ENCODE data around the gene TSPAN18. TPM values are rescaled to one million over a fixed set of nuclear protein-coding genes. Genes with fewer than 3 reads are reported as not detected.

Gene TSPAN18
- total RNA-seq, 4 donors from 2014 or later = 3.6 to 12.4 (median 8.2) TPM

- H3K27ac ChIP-seq = peak overlapping the region in 1 of 3 donors; percentile 59
- 64 to 66% methylated on average over 6 to 8 of the region's 8 CpGs for WGBS, 2 donors
- no peak overlapping the region for H3K4me3 ChIP-seq (replicated peaks in 1 of 3)
- TF ChIP-seq CTCF (IDR thresholded peaks at IDR 0.05) (no peak), POLR2A (IDR thresholded peaks at IDR 0.05) (no peak)
- intact Hi-C loops (cut with DNase I) = no loop called here
- no peaks in the 10 kb centered on the region for H3K9me3 ChIP-seq
- no peak for DNase-seq
- H3K4me1 ChIP-seq = peaks cover 19 to 37% of the 10 kb centered on the region in 2 donors
- H3K36me3 ChIP-seq = no peaks in the 10 kb centered on the region
- no peaks in the 10 kb centered on the region for H3K27me3 ChIP-seq
Observed at GRCh38 chr11:44833877-44834452, 107.2 kb downstream of the TSPAN18 start.

GRCh38 chr11:44834846-44835245 is 108.1 kb downstream of the TSPAN18 start:
- peaks cover 23 to 46% of the 10 kb centered on the region in 2 donors for H3K4me1 ChIP-seq

GRCh38 chr11:44835296-44835695 is 108.5 kb downstream of the TSPAN18 start:
- Histone ChIP-seq H3K27me3 (no peaks in the 10 kb centered on the region), H3K36me3 (no peaks in the 10 kb centered on the region), H3K27ac (peak overlapping the region in 1 of 3 donors; percentile 59), H3K4me3 (replicated peaks in 1 of 3) (no peak overlapping the region), H3K4me1 (peaks cover 27 to 50% of the 10 kb centered on the region in 2 donors), H3K9me3 (no peaks in the 10 kb centered on the region)
- no peak for DNase-seq
- intact Hi-C loops (cut with DNase I) = no loop called here
- WGBS, 2 donors = 77 to 87% methylated on average over 4 of the region's 4 CpGs
- TF ChIP-seq CTCF (IDR thresholded peaks at IDR 0.05) (no peak), POLR2A (IDR thresholded peaks at IDR 0.05) (no peak)

More at GRCh38 chr11:44834846-44835245, 108.1 kb downstream of the TSPAN18 start:
- intact Hi-C loops (cut with DNase I) = no loop called here
- Histone ChIP-seq H3K36me3 (no peaks in the 10 kb centered on the region), H3K27me3 (no peaks in the 10 kb centered on the region), H3K4me3 (replicated peaks in 1 of 3) (no peak overlapping the region), H3K27ac (peak overlapping the region in 1 of 3 donors; percentile 59), H3K9me3 (no peaks in the 10 kb centered on the region)
- no peak for DNase-seq
- 70 to 83% methylated on average over 6 of the region's 6 CpGs for WGBS, 2 donors
- TF ChIP-seq POLR2A (IDR thresholded peaks at IDR 0.05) (no peak), CTCF (IDR thresholded peaks at IDR 0.05) (no peak)

- Histone ChIP-seq H3K4me3 (replicated peaks in 1 of 3) (no peak overlapping the region), H3K36me3 (no peaks in the 10 kb centered on the region), H3K4me1 (peaks cover 30 to 56% of the 10 kb centered on the region in 2 donors), H3K27me3 (no peaks in the 10 kb centered on the region), H3K27ac (peak overlapping the region in 1 of 3 donors; percentile 25), H3K9me3 (no peaks in the 10 kb centered on the region)
- 49 to 54% methylated on average over 4 of the region's 4 CpGs for WGBS, 2 donors
- intact Hi-C loops (cut with DNase I) = no loop called here
- TF ChIP-seq CTCF (IDR thresholded peaks at IDR 0.05) (no peak), POLR2A (IDR thresholded peaks at IDR 0.05) (no peak)
- no peak for DNase-seq
Observed at GRCh38 chr11:44835938-44836337, 109.2 kb downstream of the TSPAN18 start.

GRCh38 chr11:44837661-44838060 is 110.9 kb downstream of the TSPAN18 start:
- no peak overlapping the region for H3K27ac ChIP-seq

More at GRCh38 chr11:44837661-44838060, 110.9 kb downstream of the TSPAN18 start:
- no peak for DNase-seq
- H3K36me3 ChIP-seq = no peaks in the 10 kb centered on the region
- H3K9me3 ChIP-seq = no peaks in the 10 kb centered on the region
- TF ChIP-seq CTCF (IDR thresholded peaks at IDR 0.05) (no peak), POLR2A (IDR thresholded peaks at IDR 0.05) (no peak)
- no peaks in the 10 kb centered on the region for H3K27me3 ChIP-seq
- WGBS, 2 donors = 90 to 97% methylated on average over 1 of the region's 1 CpG
- intact Hi-C loops (cut with DNase I) = no loop called here
- H3K4me1 ChIP-seq = peaks cover 30 to 65% of the 10 kb centered on the region in 2 donors
- no peak overlapping the region for H3K4me3 ChIP-seq (replicated peaks in 1 of 3)

Measured in thyroid gland (tissue), 4 donors.